HepG2 (cell line): ENCODE results near the gene UNKL. TPM values are rescaled to one million over a fixed set of nuclear protein-coding genes. Genes with fewer than 3 reads are reported as not detected.
A peak's percentile ranks its signal among the peaks of the same experiment; 100 is the strongest.

Source experiments
- ATM ChIP-seq: fragments of 450-650 bp; IDR thresholded peaks from 2 replicates; pipeline ENCODE4 v1.7.1; 2017; ENCODE audit warnings: mild to moderate bottlenecking, borderline replicate concordance
- CBX1 ChIP-seq: IDR thresholded peaks from one replicate; pipeline ENCODE4 v1.6.1; 2016; ENCODE audit warnings: antibody characterized with exemption, low read depth
- DMAP1 ChIP-seq: IDR thresholded peaks from 2 replicates; pipeline ENCODE4 v1.6.1; 2016
- DNMT1 ChIP-seq: sonication (generic); formaldehyde crosslinking; IDR thresholded peaks from 2 replicates; pipeline ENCODE4 v1.5.1; 2020; ENCODE audit warnings: mild to moderate bottlenecking, missing genetic modification reagents
- HDAC2 ChIP-seq: sonication (generic); formaldehyde crosslinking; IDR thresholded peaks from 2 replicates; pipeline ENCODE4 v1.4.0; 2020; ENCODE audit warnings: missing genetic modification reagents
- MIER2 ChIP-seq: IDR thresholded peaks from 2 replicates; pipeline ENCODE4 v1.6.1; 2016; ENCODE audit warnings: missing biosample characterization, missing genetic modification reagents
- NPAS2 ChIP-seq: sonication (generic); formaldehyde crosslinking; IDR thresholded peaks from 2 replicates; pipeline ENCODE4 v1.8.0; 2022; ENCODE audit warnings: mild to moderate bottlenecking, missing genetic modification reagents, borderline replicate concordance
- REL ChIP-seq: sonication (generic); formaldehyde crosslinking; conservative IDR thresholded peaks from 2 replicates; pipeline ENCODE4 v1.8.0; 2022; ENCODE audit warnings: mild to moderate bottlenecking, missing genetic modification reagents, moderate library complexity
- RFX1 ChIP-seq: fragments of 450-650 bp; IDR thresholded peaks from 2 replicates; pipeline ENCODE4 v1.6.1; 2017
- SATB2 ChIP-seq: sonication (generic); formaldehyde crosslinking; IDR thresholded peaks from 2 replicates; pipeline ENCODE4 v1.5.0; 2020; ENCODE audit warnings: missing genetic modification reagents
- SSRP1 ChIP-seq: IDR thresholded peaks from 2 replicates; pipeline ENCODE4 v1.6.1; 2016; ENCODE audit warnings: control low read depth
- TSC22D2 ChIP-seq: sonication (generic); formaldehyde crosslinking; IDR thresholded peaks from 2 replicates; pipeline ENCODE4 v1.5.1; 2020; ENCODE audit warnings: missing genetic modification reagents, mild to moderate bottlenecking, borderline replicate concordance
- XRCC5 ChIP-seq: fragments of 200-400 bp; formaldehyde crosslinking; optimal IDR thresholded peaks from 2 replicates; pipeline ENCODE3; 2017; ENCODE audit warnings: mild to moderate bottlenecking, low read length
- ZFP36 ChIP-seq: fragments of 150-350 bp; IDR thresholded peaks from 2 replicates; pipeline ENCODE4 v1.6.1; 2018; ENCODE audit warnings: borderline replicate concordance, low read length, low read depth; ENCODE audit not compliant: partially characterized antibody
- ZNF614 ChIP-seq: IDR thresholded peaks from 2 replicates; pipeline ENCODE4 v1.6.1; 2018; ENCODE audit warnings: missing biosample characterization, missing genetic modification reagents, inconsistent platforms, borderline replicate concordance
- ZNF724P ChIP-seq: sonication (generic); formaldehyde crosslinking; IDR thresholded peaks from 2 replicates; pipeline ENCODE4 v1.8.0; 2022; ENCODE audit warnings: missing genetic modification reagents, borderline replicate concordance
- polyA plus RNA-seq, 8 experiments: library from polyadenylated mRNA; depleted of rRNA in 3 of 8; stranded (reverse) in 7 of 8; unstranded in 1 of 8; fragments of >200 nt; fragmentation: Illumina TruSeq in 4 of 8; extraction: Trizol in 4 of 8; gene quantifications; 2 replicates each; pipeline versions ENCODE4 v1.2.1 to v1.2.3, GENCODE V29; 2011 to 2016; ENCODE audit warnings: low read depth in 4 of 8, missing spikeins in 1 of 8, mixed read lengths in 1 of 8; ENCODE audit not compliant: insufficient read depth in 1 of 8
- total RNA-seq, 5 experiments: library from RNA; depleted of rRNA; stranded (reverse); fragments of >200 nt; fragmentation: Illumina TruSeq; extraction: Trizol; gene quantifications; 2 replicates each; pipeline ENCODE4 v1.2.3, GENCODE V29; 2016; ENCODE audit warnings: low read depth in 1 of 5
- TF ChIP-seq, protein P1 (sequence below): sonication (generic); formaldehyde crosslinking; IDR thresholded peaks from 2 replicates; pipeline ENCODE4 v1.4.0; 2020; ENCODE audit warnings: missing genetic modification reagents; ENCODE audit errors: not compliant biosample characterization
- TF ChIP-seq, protein P2 (sequence below), 2 experiments: fragments of 450-650 bp in 1 of 2; sonication (generic) in 1 of 2; formaldehyde crosslinking in 1 of 2; IDR thresholded peaks; 2 replicates each; pipeline versions ENCODE4 v1.6.1 to v1.8.0; 2016 to 2022; ENCODE audit warnings: antibody characterized with exemption in 1 of 2, mild to moderate bottlenecking in 1 of 2, missing genetic modification reagents in 1 of 2
- TF ChIP-seq, protein P3 (sequence below): sonication (generic); formaldehyde crosslinking; IDR thresholded peaks from 2 replicates; pipeline ENCODE4 v1.4.0; 2020; ENCODE audit warnings: low read depth, mild to moderate bottlenecking, missing genetic modification reagents

Gene UNKL
- total and polyA plus RNA-seq, 2 of the 13 experiments (the other 11 are each of a cell fraction or from before 2014, with no cell fraction given): 10.4 to 17.6 TPM

DNA sequence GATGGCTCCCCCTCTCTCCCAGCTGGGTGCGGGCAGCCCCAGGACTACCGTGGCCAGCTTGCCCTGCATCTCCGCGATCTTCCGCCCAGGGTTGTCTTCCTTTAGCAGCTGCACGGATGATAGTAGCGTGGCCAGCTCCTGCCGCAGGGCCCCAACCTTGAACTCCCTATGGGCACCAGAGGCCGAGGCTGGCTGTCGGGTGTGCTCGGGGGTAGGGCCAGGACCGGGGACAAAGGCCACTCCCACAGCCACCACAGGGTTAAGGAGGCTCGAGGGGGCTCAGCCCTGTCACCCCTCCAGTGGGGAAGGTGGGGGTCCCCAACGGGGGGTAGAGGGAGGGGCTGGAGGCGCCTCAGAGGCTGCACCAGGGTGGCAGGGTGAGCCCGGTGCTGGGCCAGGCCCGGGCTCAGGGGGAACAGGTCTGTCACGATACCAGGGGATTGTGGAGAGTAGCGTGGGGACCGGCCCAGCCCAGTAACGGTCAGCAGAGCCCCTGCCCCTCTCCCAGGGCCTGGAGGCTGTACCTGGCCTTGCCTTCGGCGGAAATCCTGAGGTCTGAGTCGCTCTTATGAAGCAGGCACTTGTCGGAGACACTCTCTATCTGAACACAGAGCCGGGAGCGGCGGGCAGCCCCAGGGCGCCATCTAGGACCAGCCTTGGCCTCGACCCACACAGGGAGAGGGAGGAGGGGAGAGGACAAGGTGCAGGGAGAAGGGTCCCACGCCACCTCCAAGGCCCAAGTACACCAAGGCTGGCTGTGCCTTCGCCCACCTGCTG is 21.6 kb upstream of the UNKL start (continued):
- TF ChIP-seq, protein P1, sequence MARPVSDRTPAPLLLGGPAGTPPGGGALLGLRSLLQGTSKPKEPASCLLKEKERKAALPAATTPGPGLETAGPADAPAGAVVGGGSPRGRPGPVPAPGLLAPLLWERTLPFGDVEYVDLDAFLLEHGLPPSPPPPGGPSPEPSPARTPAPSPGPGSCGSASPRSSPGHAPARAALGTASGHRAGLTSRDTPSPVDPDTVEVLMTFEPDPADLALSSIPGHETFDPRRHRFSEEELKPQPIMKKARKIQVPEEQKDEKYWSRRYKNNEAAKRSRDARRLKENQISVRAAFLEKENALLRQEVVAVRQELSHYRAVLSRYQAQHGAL (CRISPR knock-in tag): no peak
- TF ChIP-seq SATB2 (CRISPR knock-in tag) (no peak), DMAP1 (CRISPR knock-in tag) (peak; percentile 35; the same call in 1 of the 2 replicates), MIER2 (CRISPR knock-in tag) (no peak), HDAC2 (CRISPR knock-in tag) (0 out of 2 replicates have a peak, but pooled peaks have one; percentile 23), TSC22D2 (no peak), ZFP36 (no peak), ATM (no peak), ZNF724P (CRISPR knock-in tag) (peak; percentile 74; the same call in 1 of the 2 replicates), SSRP1 (CRISPR knock-in tag) (no peak), DNMT1 (CRISPR knock-in tag) (no peak), RFX1 (no peak), XRCC5 (no peak), REL (CRISPR knock-in tag) (no peak), CBX1 (no peak), NPAS2 (CRISPR knock-in tag) (no peak), ZNF614 (CRISPR knock-in tag) (no peak)
- TF ChIP-seq, protein P2, sequence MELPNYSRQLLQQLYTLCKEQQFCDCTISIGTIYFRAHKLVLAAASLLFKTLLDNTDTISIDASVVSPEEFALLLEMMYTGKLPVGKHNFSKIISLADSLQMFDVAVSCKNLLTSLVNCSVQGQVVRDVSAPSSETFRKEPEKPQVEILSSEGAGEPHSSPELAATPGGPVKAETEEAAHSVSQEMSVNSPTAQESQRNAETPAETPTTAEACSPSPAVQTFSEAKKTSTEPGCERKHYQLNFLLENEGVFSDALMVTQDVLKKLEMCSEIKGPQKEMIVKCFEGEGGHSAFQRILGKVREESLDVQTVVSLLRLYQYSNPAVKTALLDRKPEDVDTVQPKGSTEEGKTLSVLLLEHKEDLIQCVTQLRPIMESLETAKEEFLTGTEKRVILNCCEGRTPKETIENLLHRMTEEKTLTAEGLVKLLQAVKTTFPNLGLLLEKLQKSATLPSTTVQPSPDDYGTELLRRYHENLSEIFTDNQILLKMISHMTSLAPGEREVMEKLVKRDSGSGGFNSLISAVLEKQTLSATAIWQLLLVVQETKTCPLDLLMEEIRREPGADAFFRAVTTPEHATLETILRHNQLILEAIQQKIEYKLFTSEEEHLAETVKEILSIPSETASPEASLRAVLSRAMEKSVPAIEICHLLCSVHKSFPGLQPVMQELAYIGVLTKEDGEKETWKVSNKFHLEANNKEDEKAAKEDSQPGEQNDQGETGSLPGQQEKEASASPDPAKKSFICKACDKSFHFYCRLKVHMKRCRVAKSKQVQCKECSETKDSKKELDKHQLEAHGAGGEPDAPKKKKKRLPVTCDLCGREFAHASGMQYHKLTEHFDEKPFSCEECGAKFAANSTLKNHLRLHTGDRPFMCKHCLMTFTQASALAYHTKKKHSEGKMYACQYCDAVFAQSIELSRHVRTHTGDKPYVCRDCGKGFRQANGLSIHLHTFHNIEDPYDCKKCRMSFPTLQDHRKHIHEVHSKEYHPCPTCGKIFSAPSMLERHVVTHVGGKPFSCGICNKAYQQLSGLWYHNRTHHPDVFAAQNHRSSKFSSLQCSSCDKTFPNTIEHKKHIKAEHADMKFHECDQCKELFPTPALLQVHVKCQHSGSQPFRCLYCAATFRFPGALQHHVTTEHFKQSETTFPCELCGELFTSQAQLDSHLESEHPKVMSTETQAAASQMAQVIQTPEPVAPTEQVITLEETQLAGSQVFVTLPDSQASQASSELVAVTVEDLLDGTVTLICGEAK (IDR thresholded peaks at IDR 0.05): no peak
- TF ChIP-seq, protein P2 (CRISPR knock-in tag; IDR thresholded peaks at IDR 0.05): peak; percentile 24; the same call in 1 of the 2 replicates
- TF ChIP-seq, protein P3, sequence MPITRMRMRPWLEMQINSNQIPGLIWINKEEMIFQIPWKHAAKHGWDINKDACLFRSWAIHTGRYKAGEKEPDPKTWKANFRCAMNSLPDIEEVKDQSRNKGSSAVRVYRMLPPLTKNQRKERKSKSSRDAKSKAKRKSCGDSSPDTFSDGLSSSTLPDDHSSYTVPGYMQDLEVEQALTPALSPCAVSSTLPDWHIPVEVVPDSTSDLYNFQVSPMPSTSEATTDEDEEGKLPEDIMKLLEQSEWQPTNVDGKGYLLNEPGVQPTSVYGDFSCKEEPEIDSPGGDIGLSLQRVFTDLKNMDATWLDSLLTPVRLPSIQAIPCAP (CRISPR knock-in tag): no peak
